HepG2 (cell line): ENCODE results near the gene AFF1. TPM values are rescaled to one million over a fixed set of nuclear protein-coding genes. Genes with fewer than 3 reads are reported as not detected.

Source experiments
- BORCS8-MEF2B ChIP-seq: sonication (generic); formaldehyde crosslinking; IDR thresholded peaks from 2 replicates; pipeline ENCODE4 v1.8.0; 2022; ENCODE audit warnings: mild to moderate bottlenecking, missing genetic modification reagents
- GTF2F1 ChIP-seq: fragments of 150-350 bp; IDR thresholded peaks from 2 replicates; pipeline ENCODE4 v1.6.1; 2014; ENCODE audit warnings: low read length
- IKZF5 ChIP-seq: IDR thresholded peaks from 2 replicates; pipeline ENCODE4 v1.6.1; 2018; ENCODE audit warnings: missing genetic modification reagents, mild to moderate bottlenecking, missing compliant biosample characterization
- NBN ChIP-seq: fragments of 450-650 bp; conservative IDR thresholded peaks from 2 replicates; pipeline ENCODE4 v1.6.1; 2017
- NR1H2 ChIP-seq: sonication (generic); formaldehyde crosslinking; IDR thresholded peaks from 2 replicates; pipeline ENCODE4 v1.8.1; 2022; ENCODE audit warnings: low read depth, missing genetic modification reagents, borderline replicate concordance
- SMARCC2 ChIP-seq: fragments of 450-650 bp; IDR thresholded peaks from 2 replicates; pipeline ENCODE4 v1.6.1; 2017; ENCODE audit warnings: antibody characterized with exemption, mild to moderate bottlenecking
- TMF1 ChIP-seq: sonication (generic); formaldehyde crosslinking; IDR thresholded peaks from 2 replicates; pipeline ENCODE4 v1.8.1; 2022; ENCODE audit warnings: low read depth, missing genetic modification reagents
- ZBTB4 ChIP-seq: sonication (generic); formaldehyde crosslinking; IDR thresholded peaks from 2 replicates; pipeline ENCODE4 v1.4.0; 2020; ENCODE audit warnings: missing genetic modification reagents, mild to moderate bottlenecking, borderline replicate concordance
- ZNF264 ChIP-seq: sonication (generic); formaldehyde crosslinking; IDR thresholded peaks from 2 replicates; pipeline ENCODE4 v1.4.0; 2020; ENCODE audit warnings: missing genetic modification reagents
- ZNF501 ChIP-seq: sonication (generic); formaldehyde crosslinking; IDR thresholded peaks from 2 replicates; pipeline ENCODE4 v1.5.1; 2020; ENCODE audit warnings: mild to moderate bottlenecking, moderate library complexity, missing genetic modification reagents
- ZNF530 ChIP-seq: sonication (generic); formaldehyde crosslinking; IDR thresholded peaks from 2 replicates; pipeline ENCODE4 v1.5.0; 2020; ENCODE audit warnings: low read depth, mild to moderate bottlenecking, missing genetic modification reagents
- ZNF75D ChIP-seq: sonication (generic); formaldehyde crosslinking; IDR thresholded peaks from 2 replicates; pipeline ENCODE4 v1.8.1; 2023; ENCODE audit warnings: missing genetic modification reagents, mild to moderate bottlenecking, borderline replicate concordance
- polyA plus RNA-seq, 8 experiments: library from polyadenylated mRNA; depleted of rRNA in 3 of 8; stranded (reverse) in 7 of 8; unstranded in 1 of 8; fragments of >200 nt; fragmentation: Illumina TruSeq in 4 of 8; extraction: Trizol in 4 of 8; gene quantifications; 2 replicates each; pipeline versions ENCODE4 v1.2.1 to v1.2.3, GENCODE V29; 2011 to 2016; ENCODE audit warnings: low read depth in 4 of 8, missing spikeins in 1 of 8, mixed read lengths in 1 of 8; ENCODE audit not compliant: insufficient read depth in 1 of 8
- total RNA-seq, 5 experiments: library from RNA; depleted of rRNA; stranded (reverse); fragments of >200 nt; fragmentation: Illumina TruSeq; extraction: Trizol; gene quantifications; 2 replicates each; pipeline ENCODE4 v1.2.3, GENCODE V29; 2016; ENCODE audit warnings: low read depth in 1 of 5
- TF ChIP-seq, protein P1 (sequence below): sonication (generic); formaldehyde crosslinking; IDR thresholded peaks from 2 replicates; pipeline ENCODE4 v1.9.0; 2021; ENCODE audit warnings: mild to moderate bottlenecking, missing genetic modification reagents
- TF ChIP-seq, protein P2 (sequence below): sonication (generic); formaldehyde crosslinking; IDR thresholded peaks from 2 replicates; pipeline ENCODE4 v1.8.1; 2023; ENCODE audit warnings: mild to moderate bottlenecking, moderate library complexity, missing genetic modification reagents
- TF ChIP-seq, protein P3 (sequence below): sonication (generic); formaldehyde crosslinking; IDR thresholded peaks from 2 replicates; pipeline ENCODE4 v1.8.0; 2023; ENCODE audit warnings: mild to moderate bottlenecking, missing genetic modification reagents

Gene AFF1
- total and polyA plus RNA-seq, 2 of the 13 experiments (the other 11 are each of a cell fraction or from before 2014, with no cell fraction given), result 15.5 to 15.9 TPM

DNA sequence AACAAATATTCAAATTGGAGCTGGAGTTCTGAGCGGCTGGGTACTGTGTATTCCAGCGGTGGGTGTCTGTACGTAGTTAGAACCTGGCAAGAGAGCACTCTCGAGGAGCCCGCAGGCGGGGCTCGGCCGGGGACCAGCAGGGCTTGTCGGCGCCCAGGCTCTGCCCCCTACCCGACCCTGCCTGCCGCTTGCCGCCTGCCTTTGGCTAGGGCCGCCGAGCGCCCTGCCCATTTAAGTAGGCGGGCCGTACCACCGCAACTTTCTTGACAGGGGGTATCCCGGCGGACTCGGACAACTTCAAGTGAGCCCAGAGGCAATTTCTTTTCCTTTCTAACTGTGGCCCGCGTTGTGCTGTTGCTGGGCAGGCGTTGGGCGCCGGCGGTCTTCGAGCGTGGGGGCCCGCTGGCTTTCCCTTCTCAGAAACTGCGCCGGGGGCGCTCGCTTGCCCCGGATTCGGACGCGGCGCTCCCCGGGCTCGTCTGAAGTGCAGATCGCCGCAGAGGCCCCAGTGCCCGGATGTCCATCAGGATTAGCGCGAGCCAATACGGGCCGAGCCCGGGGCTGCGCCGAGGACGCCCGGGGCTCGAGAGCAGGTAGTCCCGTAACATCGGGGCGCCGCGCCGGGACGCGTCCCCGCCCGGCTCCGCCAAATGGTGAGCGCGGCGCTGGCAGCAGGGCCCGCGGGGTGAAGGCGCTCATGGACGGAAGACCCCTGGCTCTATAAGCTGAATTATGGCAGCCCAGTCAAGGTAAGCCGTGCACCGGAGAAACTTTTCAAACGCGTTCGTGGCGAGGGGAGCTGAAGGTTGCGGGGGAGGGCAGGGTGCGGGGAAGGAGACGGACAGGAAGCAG, 72.1 kb downstream of the AFF1 start (continued):
- TF ChIP-seq, protein P1, sequence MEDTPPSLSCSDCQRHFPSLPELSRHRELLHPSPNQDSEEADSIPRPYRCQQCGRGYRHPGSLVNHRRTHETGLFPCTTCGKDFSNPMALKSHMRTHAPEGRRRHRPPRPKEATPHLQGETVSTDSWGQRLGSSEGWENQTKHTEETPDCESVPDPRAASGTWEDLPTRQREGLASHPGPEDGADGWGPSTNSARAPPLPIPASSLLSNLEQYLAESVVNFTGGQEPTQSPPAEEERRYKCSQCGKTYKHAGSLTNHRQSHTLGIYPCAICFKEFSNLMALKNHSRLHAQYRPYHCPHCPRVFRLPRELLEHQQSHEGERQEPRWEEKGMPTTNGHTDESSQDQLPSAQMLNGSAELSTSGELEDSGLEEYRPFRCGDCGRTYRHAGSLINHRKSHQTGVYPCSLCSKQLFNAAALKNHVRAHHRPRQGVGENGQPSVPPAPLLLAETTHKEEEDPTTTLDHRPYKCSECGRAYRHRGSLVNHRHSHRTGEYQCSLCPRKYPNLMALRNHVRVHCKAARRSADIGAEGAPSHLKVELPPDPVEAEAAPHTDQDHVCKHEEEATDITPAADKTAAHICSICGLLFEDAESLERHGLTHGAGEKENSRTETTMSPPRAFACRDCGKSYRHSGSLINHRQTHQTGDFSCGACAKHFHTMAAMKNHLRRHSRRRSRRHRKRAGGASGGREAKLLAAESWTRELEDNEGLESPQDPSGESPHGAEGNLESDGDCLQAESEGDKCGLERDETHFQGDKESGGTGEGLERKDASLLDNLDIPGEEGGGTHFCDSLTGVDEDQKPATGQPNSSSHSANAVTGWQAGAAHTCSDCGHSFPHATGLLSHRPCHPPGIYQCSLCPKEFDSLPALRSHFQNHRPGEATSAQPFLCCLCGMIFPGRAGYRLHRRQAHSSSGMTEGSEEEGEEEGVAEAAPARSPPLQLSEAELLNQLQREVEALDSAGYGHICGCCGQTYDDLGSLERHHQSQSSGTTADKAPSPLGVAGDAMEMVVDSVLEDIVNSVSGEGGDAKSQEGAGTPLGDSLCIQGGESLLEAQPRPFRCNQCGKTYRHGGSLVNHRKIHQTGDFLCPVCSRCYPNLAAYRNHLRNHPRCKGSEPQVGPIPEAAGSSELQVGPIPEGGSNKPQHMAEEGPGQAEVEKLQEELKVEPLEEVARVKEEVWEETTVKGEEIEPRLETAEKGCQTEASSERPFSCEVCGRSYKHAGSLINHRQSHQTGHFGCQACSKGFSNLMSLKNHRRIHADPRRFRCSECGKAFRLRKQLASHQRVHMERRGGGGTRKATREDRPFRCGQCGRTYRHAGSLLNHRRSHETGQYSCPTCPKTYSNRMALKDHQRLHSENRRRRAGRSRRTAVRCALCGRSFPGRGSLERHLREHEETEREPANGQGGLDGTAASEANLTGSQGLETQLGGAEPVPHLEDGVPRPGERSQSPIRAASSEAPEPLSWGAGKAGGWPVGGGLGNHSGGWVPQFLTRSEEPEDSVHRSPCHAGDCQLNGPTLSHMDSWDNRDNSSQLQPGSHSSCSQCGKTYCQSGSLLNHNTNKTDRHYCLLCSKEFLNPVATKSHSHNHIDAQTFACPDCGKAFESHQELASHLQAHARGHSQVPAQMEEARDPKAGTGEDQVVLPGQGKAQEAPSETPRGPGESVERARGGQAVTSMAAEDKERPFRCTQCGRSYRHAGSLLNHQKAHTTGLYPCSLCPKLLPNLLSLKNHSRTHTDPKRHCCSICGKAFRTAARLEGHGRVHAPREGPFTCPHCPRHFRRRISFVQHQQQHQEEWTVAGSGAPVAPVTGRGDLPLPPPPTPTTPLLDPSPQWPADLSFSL (CRISPR knock-in tag), result peak; percentile 38; the same call in 1 of the 2 replicates
- TF ChIP-seq TMF1 (CRISPR knock-in tag), result 0 out of 2 replicates have a peak, but pooled peaks have one; percentile 21
- TF ChIP-seq, protein P2, sequence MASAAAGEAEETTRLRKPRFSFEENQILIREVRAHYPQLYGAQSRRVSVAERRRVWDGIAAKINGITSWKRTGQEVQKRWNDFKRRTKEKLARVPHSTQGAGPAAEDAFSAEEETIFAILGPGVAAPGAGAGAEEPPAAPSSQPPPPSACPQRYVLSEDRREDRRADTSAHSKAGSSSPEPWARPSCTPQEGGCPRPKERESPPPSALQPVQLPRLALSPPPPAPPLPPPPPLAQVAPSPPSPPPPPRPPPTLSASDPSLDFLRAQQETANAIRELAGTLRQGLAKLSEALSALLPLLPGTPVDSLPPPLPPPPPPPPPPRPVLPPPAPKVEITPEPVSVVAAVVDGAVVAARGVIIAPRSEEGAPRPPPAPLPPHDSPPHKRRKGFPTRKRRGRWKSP (CRISPR knock-in tag), result peak; percentile 98
- TF ChIP-seq NBN, result no peak
- 0 out of 2 replicates have a peak, but pooled peaks have one; percentile 16 for TF ChIP-seq IKZF5
- no peak for TF ChIP-seq ZBTB4 (CRISPR knock-in tag)
- TF ChIP-seq, protein P3, sequence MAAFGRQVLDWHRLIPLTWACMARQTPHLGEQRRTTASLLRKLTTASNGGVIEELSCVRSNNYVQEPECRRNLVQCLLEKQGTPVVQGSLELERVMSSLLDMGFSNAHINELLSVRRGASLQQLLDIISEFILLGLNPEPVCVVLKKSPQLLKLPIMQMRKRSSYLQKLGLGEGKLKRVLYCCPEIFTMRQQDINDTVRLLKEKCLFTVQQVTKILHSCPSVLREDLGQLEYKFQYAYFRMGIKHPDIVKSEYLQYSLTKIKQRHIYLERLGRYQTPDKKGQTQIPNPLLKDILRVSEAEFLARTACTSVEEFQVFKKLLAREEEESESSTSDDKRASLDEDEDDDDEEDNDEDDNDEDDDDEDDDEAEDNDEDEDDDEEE (CRISPR knock-in tag), result 0 out of 2 replicates have a peak, but pooled peaks have one; percentile 51
- TF ChIP-seq ZNF530 (CRISPR knock-in tag), result no peak
- no peak for TF ChIP-seq NR1H2 (CRISPR knock-in tag)
- TF ChIP-seq GTF2F1, result peak; percentile 88
- TF ChIP-seq ZNF75D (CRISPR knock-in tag), result 0 out of 2 replicates have a peak, but pooled peaks have one; percentile 21
- TF ChIP-seq SMARCC2, result no peak
- peak; percentile 57; the same call in 1 of the 2 replicates for TF ChIP-seq BORCS8-MEF2B (CRISPR knock-in tag)
- TF ChIP-seq ZNF501, result peak; percentile 96
- peak; percentile 66; the same call in 1 of the 2 replicates for TF ChIP-seq ZNF264 (CRISPR knock-in tag)
